KG1 (cell line): ENCODE data around the gene EIF3D.
"Not testable (repeated sequence)": the region's sequence is repeated elsewhere in the genome, so short reads cannot be mapped to it uniquely, and the experiment has no call there.

Experiments
- DNase-seq: peaks from one replicate; lab custom pipeline; 2025; lab: John Stamatoyannopoulos, UW

The EIF3D gene

DNA sequence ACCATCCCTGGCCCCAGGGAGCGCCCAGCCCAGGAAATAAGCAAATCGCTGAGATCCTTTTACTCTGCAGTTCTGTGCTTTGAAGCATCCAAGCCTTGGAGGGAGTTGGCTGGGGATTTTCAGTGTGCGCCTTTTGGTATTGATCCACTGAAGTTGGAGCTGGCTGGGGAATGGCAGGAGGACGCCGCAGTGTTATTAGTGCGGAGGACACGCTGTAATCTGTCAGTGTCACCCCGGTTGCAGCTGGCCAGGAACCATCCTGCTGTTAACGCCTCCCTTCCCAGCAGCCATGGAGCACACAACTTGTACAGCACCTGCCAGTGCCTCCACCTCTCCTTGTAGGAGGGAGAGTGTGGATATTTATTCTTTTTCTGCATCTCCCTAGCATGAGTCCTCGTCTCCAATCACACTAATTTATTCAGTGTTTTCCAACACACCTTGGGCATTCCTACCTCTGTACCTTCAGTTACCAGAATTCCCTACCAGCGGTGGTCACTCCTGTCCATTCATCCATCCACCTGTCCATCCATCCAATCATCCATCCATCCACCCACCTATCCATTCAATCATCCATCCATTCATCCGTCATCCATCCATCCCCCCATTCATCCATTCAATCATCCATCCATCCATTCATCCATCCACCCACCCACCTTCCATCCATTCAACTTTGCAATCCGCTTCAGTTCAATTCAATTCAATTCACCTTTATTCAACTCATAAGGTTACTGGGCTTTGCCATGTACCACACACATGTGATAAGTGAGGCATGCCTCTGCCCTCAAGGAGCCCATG is 21.9 kb upstream of the EIF3D start:
- no peak for DNase-seq

DNA sequence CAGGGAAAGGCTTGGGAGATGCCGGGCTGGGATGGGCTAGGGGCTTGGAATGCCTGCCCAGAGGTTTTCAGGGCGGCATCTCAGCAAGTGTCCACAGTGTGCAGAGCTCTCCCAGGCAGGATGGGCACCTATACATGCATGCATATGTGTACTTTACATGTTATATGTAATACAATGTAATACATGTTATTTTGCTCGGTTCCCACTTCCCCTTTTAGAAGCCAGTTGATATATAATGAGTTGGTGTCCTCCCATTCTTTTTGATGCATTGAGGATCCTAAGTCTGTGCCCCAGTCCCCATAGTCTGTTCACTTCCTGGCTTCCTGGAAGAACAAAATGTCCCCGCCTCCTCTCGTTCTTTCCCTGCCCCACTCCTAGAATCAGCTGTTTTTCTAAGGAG is 20.1 kb upstream of the EIF3D start:
- DNase-seq: no peak

DNA sequence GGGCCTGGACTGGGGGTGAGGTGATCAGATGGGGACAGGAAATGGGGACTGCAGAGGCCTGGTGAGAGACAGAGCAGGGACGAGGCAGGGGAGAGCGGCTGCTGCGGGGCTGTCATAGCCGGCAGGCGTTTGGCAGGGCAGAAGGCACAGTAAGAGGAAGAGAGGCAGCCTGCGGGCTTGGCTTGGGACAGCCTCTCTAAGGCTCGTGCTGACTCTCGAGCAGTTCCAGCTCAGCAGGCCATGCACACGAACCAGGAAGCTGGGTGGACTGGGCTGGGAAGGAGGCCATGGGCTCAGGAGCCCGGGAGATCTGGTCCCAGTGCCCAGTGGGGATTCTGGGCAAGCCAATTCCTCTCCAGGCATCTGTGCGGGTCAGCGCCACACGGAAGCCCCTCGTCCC is 19.6 kb upstream of the EIF3D start:
- no peak for DNase-seq

DNA sequence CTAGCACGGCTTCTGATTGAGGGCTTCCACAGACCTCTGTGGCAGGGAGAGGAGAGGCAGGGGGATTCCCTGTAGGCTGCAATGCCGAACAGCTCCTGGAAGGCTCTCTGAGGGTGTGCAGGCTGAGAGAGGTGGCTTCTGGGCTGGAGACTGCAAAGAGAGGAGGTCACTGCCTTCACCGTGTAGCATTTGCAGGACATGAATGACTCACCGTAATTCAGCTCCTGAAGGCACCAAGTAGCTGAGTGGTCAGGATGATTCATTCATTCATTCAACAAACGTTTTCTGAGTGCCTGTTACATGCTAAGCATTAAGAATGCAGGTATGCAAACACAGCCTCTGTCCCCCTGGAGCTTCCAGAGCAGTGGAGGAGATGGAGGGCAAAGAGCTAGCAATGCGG is 18.0 kb upstream of the EIF3D start:
- no peak for DNase-seq

DNA sequence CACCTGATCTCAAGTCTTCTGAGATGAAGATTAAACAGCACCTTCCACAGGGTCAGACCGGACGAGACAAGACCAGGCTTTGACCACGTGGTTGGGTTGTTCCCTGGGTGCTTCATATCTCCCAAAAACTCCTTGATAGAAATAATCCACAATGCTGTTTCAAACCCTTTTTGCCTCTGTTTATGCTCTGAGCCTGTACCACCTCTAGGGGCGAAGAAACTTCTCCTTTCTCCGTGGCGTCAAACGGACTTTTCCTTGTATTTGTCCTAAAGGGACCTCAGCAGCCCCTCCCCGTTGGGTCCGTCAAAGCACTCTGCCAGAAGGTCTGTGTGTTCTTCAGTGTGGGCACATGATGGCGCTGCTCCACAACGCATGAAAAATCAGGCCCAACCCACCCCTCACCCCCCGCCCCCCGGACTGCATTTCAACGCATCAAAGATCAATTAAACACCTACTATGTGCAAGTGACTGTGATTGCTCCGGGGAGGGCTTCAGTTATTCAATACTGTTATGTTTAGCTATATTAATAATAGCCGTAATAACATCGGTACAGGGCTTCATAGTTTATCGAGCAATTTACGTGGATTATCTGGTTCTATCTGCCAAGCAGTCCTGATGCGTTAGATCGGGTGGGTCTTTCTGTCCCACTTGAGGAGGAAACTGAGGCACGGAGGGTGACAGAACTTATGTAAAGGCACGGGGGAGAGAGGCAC is 17.3 kb upstream of the EIF3D start:
- peak; percentile 32 for DNase-seq

DNA sequence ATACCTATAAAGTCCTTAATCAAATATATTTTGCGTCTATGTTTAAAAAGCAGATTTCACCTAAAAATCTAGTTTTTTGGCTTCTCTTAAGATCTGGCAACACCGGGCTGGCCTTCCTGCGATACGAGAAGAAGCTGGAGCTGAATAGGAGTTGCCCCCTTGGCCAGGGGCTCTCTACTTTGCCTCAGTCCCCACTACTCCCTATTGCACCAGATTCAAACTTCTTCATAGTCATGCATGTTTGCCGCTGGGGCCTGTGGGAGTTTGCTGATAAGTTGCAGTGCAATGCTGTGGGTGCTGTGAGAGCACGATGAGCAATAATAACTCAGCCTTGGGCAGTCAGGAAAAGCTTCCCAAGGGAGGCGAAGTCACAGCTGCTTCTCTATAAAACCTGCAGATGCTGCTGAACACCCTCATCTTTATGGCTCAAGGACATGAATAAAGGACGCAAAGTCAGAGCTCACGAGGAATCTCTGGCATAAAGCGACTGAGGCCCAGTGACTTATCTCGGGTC is 15.2 kb upstream of the EIF3D start:
- DNase-seq: no peak

DNA sequence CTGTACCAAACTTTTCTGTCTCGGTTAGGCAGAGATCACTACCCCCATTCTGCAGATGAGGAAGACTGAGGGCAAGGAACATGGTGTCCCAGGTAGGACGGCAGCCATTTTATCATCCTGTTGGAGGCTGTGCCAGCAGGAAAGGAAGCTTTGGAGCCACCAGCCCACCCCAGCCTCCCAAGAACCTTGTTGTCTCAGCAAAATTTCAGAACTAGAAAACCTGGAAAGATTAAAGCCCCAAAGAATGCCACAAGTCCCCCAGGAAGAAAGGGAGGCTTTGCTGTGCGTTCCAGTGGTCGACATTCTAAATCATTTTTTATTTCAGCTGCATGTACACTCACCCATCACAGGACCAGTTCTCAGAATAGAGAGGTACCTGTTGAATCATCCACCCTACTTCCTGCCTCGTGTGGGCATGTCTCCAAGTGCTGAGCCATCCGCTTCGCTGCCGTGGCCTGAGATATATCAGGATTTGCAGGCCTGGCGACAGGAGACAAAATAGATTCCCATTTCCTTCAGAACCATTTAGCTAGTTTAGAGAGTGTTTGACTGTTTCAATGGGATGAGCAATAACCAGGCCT is 13.0 kb upstream of the EIF3D start:
- no peak for DNase-seq

DNA sequence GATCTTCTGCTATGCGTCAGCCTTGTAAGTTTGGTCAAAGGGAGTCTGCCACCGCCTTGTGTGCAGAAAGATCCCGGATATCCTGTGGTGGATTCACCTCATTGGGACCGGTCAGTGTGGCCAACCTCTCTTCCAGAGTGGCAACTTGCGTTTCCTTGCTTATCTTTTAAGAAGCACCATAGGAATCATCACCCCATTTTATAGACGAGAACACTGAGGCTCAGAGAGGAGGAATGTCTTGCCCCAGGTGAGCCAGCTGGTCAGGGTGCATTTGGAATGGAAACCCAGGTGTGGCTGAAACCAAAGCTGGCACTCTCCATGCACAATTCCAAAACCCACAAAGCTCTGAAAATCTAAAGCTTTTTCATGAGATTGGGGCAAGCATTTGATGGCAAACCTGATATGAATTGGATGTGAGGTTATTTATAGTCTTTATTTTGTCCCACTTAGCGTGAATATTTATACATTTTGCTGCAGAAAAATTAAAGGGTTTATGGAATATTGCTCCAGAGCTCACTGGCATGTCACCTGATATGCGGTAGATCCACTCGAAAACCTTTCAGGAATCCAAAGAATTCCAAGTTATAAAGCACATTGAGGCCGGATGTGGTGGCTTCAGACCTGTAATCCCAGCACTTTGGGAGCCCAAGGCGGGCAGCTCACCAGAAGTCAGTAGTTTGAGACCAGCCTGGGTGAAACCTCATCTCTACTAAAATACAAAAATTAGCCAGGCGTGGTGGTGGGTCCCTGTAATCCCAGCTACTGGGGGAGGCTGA is 12.1 kb upstream of the EIF3D start:
- no peak for DNase-seq

DNA sequence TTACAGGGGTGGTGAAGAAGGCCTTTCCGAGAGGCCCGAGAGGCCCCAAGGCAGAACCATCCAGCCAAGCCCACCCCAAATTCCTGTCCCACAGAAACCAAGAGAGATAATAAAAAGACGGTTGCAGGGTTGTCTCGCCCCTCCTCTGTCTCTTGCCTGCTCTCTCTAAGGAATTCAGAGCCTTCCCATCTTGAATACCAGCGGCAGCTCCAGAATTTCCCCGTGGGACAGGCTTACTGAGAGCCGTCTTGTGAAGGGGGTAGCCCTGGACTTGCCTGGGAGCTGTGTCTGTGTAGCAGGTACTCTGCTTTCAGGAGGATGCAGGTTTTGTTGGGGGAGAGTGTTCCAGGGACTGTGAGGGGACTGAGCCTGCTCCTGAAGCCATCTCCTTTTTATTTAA is 9.6 kb upstream of the EIF3D start:
- DNase-seq: no peak

DNA sequence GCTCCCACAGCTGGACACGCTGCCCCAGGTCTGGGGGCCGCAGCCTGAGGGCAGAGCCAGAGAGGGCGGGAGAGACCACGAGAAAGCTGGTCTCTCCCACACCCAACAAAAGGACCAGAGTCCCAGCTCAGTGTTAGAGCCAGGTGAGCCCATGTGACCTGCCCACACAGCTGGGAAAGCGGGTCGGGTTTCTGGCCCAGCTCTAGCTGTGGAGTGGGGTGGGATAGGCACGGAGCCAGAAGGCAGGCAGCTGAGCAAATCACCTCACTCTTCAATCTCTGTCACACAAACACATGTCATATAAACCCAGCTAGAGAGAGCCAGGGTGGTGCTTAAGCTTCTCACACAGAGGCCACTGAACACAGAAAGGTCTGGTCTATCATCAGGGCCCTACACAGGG is 7.8 kb upstream of the EIF3D start:
- no peak for DNase-seq

DNA sequence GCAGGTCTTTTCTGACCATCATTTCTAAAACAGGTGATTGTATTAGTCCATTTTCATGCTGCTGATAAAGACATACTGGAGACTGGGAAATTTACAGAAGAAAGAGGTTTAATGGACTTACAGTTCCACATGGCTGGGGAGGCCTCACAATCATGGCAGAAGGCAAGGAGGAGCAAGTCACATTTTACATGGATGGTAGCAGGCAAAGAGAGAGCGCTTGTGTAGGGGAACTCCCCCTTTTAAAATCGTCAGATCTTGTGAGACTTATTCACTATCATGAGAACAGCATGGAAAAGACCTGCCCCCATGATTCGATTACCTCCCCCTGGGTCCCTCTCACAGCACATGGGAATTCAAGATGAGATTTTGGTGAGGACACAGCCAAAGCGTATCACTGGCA is 4.4 kb upstream of the EIF3D start:
- not testable (repeated sequence) for DNase-seq

DNA sequence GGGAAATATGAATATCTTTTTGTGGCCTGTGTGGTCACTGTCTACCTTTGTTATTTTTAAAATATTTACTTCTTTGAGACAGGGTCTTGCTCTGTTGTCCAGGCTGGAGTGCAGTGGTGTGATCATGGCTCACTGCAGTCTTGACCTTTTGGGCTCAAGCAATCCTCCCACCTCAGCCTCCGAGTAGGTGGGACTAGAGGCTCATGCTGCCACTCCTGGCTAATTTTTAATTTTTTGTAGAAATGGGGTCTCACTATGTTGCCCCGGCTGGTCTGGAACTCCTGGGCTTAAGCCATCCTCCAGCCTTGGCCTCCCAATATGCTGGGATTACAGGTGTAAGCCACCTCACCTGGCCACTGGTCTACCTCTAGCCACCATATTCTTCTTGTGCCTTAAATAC is 3.5 kb upstream of the EIF3D start:
- no peak for DNase-seq

DNA sequence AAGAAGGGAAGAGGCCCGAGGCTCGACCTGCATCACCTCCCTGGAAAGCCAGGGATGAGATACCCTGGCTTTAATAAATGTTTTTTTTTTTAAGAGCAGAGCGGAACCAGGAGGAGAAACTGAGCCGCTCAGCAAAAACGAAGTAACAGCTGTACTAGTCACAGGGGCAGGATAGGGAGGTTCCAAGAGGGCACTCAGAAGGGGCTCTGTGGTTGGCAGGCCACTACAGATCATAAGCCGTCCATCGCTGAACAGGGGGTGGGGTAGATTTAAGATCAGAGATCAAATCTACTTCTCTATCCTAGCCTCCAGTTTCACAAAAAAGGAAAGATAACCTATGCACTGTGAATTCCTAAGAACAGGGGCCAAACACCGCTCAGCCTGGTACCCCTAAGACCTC is 625 bp downstream of the EIF3D start:
- no peak for DNase-seq

DNA sequence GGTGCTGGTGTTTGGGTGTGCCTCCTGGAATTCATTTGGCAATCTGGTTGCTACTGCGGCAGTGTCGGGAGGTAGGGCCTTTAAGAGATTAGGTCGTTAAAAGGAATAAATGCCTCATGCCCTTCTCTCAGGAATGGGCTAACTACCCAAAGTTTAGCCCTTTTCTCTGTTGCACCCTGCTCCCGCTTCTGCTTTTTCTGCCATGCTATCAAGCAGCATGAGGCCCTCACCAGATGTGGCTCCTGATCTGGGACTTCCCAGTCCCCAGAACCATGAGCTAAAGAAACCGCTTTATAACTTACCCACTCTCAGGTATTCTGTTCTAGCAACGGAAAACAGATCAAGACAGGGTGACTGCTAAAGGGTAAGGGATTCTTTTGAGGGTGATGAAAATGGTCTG is 6.3 kb downstream of the EIF3D start:
- no peak for DNase-seq

DNA sequence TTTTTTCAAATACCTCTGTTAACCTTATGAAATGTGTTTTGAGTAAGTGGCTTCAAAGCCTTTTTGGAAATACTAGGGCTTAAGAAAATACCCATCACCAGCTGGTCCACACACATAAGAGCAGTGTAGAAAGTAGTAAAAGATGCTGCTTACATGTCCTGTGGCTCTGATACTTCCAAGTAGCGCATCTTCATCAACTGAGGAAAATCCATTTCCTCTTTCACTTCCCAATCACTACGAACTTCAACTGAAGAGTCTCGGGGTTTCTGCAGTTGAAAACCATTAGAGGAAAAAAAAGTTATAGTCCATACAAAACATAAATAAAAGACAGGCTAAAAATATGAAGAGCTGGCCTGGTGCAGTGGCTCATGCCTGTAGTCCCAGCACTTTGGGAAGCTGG is 8.5 kb downstream of the EIF3D start:
- DNase-seq: no peak

DNA sequence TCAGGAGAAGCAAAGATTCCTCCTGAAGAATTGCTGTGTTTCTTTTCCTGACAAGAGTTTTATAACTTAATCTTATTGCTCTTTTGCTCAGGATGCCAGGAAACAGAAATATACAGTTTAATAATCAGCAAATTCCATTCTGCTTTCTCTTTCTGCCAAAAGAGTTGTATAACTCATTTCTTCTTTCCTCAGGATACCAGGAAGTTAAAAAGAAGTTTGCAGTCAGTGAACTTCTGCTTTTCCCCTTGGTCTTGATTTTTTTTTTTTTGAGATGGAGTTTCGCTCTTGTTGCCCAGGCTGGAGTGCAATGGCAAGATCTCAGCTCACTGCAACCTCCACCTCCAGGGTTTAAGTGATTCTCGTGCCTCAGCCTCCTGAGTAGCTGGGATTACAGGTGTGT is 9.1 kb downstream of the EIF3D start:
- DNase-seq: not testable (repeated sequence)

DNA sequence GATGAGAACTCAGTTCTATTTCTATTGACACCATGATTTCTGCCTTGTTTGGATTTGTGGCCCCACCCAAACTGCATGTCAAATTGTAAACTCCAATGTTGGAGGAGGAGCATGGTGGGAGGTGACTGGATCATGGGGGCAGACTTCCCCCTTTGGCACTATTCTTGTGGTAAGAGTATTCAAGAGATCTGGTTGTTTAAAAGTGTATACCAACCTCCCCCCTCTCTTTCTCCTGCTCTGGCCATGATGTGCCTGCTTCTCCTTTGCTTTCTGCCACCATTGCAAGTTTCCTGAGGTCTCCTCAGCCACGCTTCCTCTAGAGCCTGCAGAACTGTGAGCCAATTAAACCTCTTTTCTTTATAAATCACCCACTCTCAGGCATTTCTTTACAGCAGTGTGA is 14.2 kb downstream of the EIF3D start:
- no peak for DNase-seq

DNA sequence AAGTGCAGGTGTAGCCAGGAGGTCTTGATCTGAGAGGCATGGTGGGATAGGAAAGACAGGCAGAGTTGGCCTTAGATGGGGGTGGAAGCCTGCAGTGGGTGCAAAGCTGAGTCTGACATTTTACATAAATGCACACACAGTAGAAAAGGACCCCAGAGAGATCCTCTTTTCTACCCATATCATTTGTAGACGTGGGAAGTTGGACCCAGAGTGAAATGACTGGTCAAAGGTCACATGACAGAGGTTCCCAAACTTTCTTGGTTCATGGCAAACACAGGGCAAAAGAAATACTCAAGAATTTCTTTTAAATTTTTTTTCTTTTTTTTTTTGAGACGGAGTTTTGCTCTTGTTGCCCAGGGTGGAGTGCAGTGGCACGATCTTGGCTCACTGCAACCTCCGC is 16.0 kb downstream of the EIF3D start:
- DNase-seq: no peak

DNA sequence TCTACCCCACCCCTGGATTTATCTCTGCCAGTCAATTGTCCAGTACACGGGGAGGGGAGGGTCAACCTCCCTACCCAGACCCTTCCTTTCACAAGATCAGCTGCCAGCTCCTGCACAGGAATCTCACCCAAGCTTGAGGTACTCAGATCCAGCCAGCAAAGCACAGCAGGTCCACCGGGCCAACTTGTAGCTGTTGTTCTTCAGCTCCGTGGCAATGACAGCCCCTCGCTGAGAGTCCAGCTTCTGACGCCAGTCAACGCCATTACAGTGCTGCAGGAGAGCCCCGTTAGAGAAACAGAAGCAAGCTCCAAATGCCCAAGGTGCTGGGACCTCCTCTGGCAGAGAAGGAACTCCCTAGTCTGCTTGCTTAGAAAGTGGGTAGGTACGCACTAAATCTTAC is 16.6 kb downstream of the EIF3D start:
- DNase-seq: no peak

DNA sequence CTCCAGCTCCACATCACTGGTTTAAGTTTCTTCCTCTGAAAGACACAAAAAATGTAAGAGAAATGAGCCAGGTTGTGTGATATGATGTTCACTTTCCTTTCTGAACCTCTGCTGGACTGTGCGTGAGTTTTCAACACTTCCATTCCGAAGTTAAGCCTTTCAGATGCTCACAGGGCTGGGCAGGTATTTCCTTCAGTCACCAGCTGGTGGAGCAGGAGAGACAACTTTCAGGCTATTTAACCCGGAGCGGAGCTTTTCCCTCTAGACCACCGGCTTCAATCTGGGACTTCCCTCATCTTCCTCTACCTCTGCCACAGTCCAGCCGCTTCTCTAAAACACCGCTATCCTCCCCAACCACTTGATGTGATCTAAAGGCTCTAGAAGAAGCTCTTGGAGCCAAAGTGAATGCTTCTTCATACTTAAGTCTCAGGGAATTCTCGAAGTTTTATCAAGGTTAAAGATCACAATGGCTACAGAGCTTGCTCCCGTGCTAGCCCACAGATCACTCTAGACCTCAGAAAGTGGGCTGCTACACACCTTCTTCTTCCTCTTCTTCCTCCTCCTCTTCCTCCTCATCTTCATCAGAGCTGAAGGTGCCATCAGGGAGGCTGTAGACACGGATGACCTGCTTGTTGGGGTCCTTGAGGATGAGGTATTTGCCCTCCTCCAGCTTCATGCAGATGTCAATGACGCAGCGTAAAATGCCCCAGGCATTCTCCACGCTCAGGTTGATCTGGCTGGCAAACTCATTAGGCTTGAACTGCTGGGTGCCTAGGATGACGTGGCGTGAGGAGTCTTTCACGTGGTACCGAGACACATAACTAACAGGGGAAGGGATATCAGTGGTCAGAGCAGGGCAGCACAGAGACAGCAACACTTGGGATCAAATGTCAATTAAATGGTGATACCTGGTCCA is 17.7 kb downstream of the EIF3D start:
- no peak for DNase-seq

DNA sequence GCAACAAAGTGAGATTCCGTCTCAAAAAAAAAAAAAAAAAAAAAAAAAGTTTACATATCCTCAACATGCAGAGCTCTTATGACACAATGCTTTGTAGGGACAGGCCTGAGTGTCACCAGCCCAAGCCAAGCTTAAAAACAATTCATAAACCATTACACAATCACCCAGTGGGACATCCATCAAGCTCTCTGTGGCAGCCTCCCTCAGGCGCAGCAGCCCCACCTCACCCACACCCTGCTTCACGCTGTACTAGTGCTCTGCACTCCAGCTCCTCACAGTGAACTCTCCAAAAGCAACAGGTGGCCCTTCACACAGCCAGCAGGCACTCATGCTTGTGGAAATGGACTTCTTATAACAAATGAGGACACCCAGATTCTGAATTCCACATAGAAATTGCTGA is 18.6 kb downstream of the EIF3D start:
- no peak for DNase-seq
